Panc1 (cell line): ENCODE results near the gene KLK8. TPM values are rescaled to one million over a fixed set of nuclear protein-coding genes. Genes with fewer than 3 reads are reported as not detected.

ENCODE experiments used
- ATAC-seq: fragments of 200-7000 bp; cut with Tn5 transposase; 2 replicates; pipeline ENCODE4 v1.9.1; 2020; ENCODE audit warnings: mild to moderate bottlenecking, moderate library complexity
- BruUV-seq: library from RNA; stranded (reverse); fragments of 400-500 nt; replicated peaks from 2 replicates; lab custom pipeline; 2021; lab: Mats Ljungman, UMichigan
- CTCF ChIA-PET: fragments of 300-600 bp; sonication (Branson Sonifier 250); formaldehyde crosslinking; loops from one replicate; lab custom pipeline; 2022; ENCODE audit warnings: antibody characterized with exemption; lab: Charles Lee
- POLR2A ChIA-PET: fragments of 300-600 bp; sonication (Branson Sonifier 250); formaldehyde crosslinking; loops from one replicate; lab custom pipeline; 2022; ENCODE audit warnings: antibody characterized with exemption; lab: Charles Lee
- DNase-seq: peaks from one replicate; pipeline ENCODE4 v3.0.0-alpha.2; 2010; ENCODE audit warnings: low read depth, low spot score
- H3K27ac ChIP-seq: 2 replicates; pipeline ENCODE4 v1.5.1; 2011; ENCODE audit warnings: mild to moderate bottlenecking, low read length, inconsistent platforms
- H3K27me3 ChIP-seq: fragments of 200-500 bp; sonication (Bioruptor generic); 2 replicates; pipeline ENCODE4 v1.6.0; 2014; ENCODE audit warnings: low read length, inconsistent platforms; ENCODE audit not compliant: control insufficient read depth, insufficient read depth
- H3K36me3 ChIP-seq: fragments of 200-500 bp; sonication (Bioruptor generic); 2 replicates; pipeline ENCODE4 v1.5.1; 2014; ENCODE audit warnings: inconsistent platforms, mild to moderate bottlenecking, low read length, moderate library complexity; ENCODE audit not compliant: control insufficient read depth, insufficient read depth
- H3K4me1 ChIP-seq: 2 replicates; pipeline ENCODE4 v1.5.1; 2011; ENCODE audit warnings: inconsistent platforms, mild to moderate bottlenecking, low read length, moderate library complexity; ENCODE audit not compliant: control insufficient read depth, insufficient read depth
- H3K4me3 ChIP-seq, 2 experiments: 2 replicates each; pipeline ENCODE4 v1.5.1; 2011 to 2012; ENCODE audit warnings: low read depth in 2 of 2, low read length in 2 of 2, mild to moderate bottlenecking in 2 of 2, inconsistent platforms in 1 of 2, moderate library complexity in 1 of 2
- H3K9me3 ChIP-seq: fragments of 200-500 bp; sonication (Bioruptor generic); 2 replicates; pipeline ENCODE4 v1.5.1; 2014; ENCODE audit warnings: low read depth, mild to moderate bottlenecking, inconsistent platforms, low read length, moderate library complexity; ENCODE audit not compliant: control insufficient read depth, insufficient read depth
- POLR2AphosphoS5 ChIP-seq: IDR thresholded peaks from 2 replicates; pipeline ENCODE4 v1.6.1; 2012; ENCODE audit warnings: mild to moderate bottlenecking, low read depth, low read length, moderate library complexity
- SIN3A ChIP-seq: IDR thresholded peaks from 2 replicates; pipeline ENCODE4 v1.6.1; 2012; ENCODE audit warnings: low read depth, mild to moderate bottlenecking, low read length, moderate library complexity, borderline replicate concordance; ENCODE audit not compliant: insufficient read depth
- TCF7L2 ChIP-seq: IDR thresholded peaks from 2 replicates; pipeline ENCODE4 v1.6.1; 2011; ENCODE audit warnings: mild to moderate bottlenecking, low read depth, low read length, inconsistent platforms
- in situ Hi-C: cut with HindIII; loops from 2 replicates; pipeline ENCODE4 v1.10.0; 2016; ENCODE audit warnings: low sequenced_read_pairs, low pct_unique_long_range_greater_than_20kb
- intact Hi-C: fragments of 100-400 bp; cut with micrococcal nuclease; formaldehyde crosslinking; loops from one replicate; pipeline ENCODE4 v1.10.0; 2022; ENCODE audit not compliant: unreplicated experiment
- total RNA-seq: library from RNA; stranded (reverse); gene quantifications from one replicate; pipeline ENCODE4 v1.2.1, GENCODE V29; 2021; ENCODE audit not compliant: unreplicated experiment
- TF ChIP-seq, protein P1 (sequence below): fragments of 450-650 bp; IDR thresholded peaks from 2 replicates; pipeline ENCODE4 v1.5.1; 2017; ENCODE audit warnings: mild to moderate bottlenecking
- TF ChIP-seq, protein P2 (sequence below), 2 experiments: IDR thresholded peaks; 2 replicates each; pipeline ENCODE4 v1.6.1; 2011 to 2012; ENCODE audit warnings: low read depth in 2 of 2, control low read depth in 1 of 2, low read length in 1 of 2, mild to moderate bottlenecking in 1 of 2, moderate library complexity in 1 of 2; ENCODE audit not compliant: insufficient read depth in 1 of 2

The KLK8 gene
- total RNA-seq, 1 experiment from 2014 or later, result not detected

DNA sequence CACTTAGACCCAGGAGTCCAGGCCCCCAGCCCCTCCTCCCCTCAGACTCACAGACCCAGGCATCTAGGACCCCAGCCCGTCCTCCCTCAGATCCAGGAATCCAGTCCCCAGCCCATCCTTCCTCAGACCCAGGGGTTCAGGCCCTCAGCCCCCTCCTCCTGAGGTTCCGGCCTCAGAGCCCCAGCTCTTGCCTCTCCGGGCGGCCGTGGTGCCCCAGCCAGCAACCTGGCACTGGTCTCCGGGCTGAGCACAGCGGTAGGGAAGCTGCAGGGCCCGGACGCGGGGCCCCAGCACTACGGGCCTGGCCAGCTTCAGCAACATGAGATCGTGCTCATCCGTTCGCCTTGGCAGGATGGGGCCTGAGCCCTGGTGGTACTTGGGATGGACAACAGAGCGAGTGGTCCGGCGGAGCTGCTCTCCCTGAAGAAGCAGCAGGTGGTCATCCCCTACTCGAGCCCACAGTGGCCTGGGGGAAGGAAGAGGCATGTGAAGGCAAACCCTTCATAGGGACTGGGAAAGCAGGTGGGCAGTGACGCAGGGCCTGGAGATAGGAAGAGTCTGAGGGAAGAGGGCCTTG, 14.4 kb upstream of the KLK8 start:
- TF ChIP-seq POLR2AphosphoS5, result no peak
- TF ChIP-seq, protein P1, sequence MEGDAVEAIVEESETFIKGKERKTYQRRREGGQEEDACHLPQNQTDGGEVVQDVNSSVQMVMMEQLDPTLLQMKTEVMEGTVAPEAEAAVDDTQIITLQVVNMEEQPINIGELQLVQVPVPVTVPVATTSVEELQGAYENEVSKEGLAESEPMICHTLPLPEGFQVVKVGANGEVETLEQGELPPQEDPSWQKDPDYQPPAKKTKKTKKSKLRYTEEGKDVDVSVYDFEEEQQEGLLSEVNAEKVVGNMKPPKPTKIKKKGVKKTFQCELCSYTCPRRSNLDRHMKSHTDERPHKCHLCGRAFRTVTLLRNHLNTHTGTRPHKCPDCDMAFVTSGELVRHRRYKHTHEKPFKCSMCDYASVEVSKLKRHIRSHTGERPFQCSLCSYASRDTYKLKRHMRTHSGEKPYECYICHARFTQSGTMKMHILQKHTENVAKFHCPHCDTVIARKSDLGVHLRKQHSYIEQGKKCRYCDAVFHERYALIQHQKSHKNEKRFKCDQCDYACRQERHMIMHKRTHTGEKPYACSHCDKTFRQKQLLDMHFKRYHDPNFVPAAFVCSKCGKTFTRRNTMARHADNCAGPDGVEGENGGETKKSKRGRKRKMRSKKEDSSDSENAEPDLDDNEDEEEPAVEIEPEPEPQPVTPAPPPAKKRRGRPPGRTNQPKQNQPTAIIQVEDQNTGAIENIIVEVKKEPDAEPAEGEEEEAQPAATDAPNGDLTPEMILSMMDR, result no peak
- TF ChIP-seq TCF7L2, result no peak
- TF ChIP-seq SIN3A, result no peak
- TF ChIP-seq, protein P2, sequence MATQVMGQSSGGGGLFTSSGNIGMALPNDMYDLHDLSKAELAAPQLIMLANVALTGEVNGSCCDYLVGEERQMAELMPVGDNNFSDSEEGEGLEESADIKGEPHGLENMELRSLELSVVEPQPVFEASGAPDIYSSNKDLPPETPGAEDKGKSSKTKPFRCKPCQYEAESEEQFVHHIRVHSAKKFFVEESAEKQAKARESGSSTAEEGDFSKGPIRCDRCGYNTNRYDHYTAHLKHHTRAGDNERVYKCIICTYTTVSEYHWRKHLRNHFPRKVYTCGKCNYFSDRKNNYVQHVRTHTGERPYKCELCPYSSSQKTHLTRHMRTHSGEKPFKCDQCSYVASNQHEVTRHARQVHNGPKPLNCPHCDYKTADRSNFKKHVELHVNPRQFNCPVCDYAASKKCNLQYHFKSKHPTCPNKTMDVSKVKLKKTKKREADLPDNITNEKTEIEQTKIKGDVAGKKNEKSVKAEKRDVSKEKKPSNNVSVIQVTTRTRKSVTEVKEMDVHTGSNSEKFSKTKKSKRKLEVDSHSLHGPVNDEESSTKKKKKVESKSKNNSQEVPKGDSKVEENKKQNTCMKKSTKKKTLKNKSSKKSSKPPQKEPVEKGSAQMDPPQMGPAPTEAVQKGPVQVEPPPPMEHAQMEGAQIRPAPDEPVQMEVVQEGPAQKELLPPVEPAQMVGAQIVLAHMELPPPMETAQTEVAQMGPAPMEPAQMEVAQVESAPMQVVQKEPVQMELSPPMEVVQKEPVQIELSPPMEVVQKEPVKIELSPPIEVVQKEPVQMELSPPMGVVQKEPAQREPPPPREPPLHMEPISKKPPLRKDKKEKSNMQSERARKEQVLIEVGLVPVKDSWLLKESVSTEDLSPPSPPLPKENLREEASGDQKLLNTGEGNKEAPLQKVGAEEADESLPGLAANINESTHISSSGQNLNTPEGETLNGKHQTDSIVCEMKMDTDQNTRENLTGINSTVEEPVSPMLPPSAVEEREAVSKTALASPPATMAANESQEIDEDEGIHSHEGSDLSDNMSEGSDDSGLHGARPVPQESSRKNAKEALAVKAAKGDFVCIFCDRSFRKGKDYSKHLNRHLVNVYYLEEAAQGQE (IDR thresholded peaks at IDR 0.05; ENCODE audit: insufficient read depth in 1 of 2, low read depth in 2 of 2, low read length in 1 of 2), result no peak
- no peak for ATAC-seq

DNA sequence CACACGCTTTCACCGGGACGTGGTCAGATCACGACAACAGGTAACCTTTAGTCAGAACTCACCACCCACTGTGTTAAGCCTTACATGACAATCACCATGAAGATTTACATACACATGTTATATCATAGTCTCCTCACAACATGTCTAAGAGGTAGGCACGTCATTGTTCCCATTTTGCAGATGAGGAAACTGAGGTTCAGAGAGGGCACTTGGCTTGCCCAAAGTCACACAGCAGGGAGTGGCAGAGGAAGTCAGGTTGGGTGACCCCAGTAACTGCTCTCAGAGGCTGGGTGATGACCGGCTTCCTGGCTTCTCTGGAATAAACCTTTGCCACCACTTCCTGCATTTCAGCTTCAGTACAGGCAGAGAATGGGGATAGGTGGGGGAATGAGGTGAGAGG, 12.8 kb upstream of the KLK8 start:
- H3K4me3 ChIP-seq, result no peak overlapping the region
- no peak for ATAC-seq
- ChIA-PET CTCF (no interaction called here), POLR2A (no interaction called here)
- in situ Hi-C loops, result no loop called here
- intact Hi-C loops, result loop anchor here (2.0 kb wide), 1 partner anchor 83 kb away; no protein-coding TSS in a partner anchor
- no peak overlapping the region for H3K27ac ChIP-seq
- BruUV-seq, result no TSS peak
- DNase-seq, result no peak
- peaks cover 2% of the 10 kb centered on the region; the same call in 1 of the 2 replicates for H3K27me3 ChIP-seq
- no peaks in the 10 kb centered on the region for H3K4me1 ChIP-seq
- H3K9me3 ChIP-seq, result no peaks in the 10 kb centered on the region
- TF ChIP-seq, protein P2 (IDR thresholded peaks at IDR 0.05; ENCODE audit: insufficient read depth in 1 of 2, low read depth in 2 of 2, low read length in 1 of 2), result no peak
- TF ChIP-seq TCF7L2 (no peak), POLR2AphosphoS5 (no peak), SIN3A (no peak)
- TF ChIP-seq, protein P1, result no peak
- no peaks in the 10 kb centered on the region; the same call in 1 of the 2 replicates for H3K36me3 ChIP-seq

More for the DNA sequence above, 14.4 kb upstream of the KLK8 start:
- BruUV-seq, result no TSS peak
- Histone ChIP-seq H3K36me3 (no peaks in the 10 kb centered on the region; the same call in 1 of the 2 replicates), H3K9me3 (no peaks in the 10 kb centered on the region), H3K4me1 (no peaks in the 10 kb centered on the region; the same call in 1 of the 2 replicates), H3K4me3 (no peak overlapping the region), H3K27me3 (peaks cover 2% of the 10 kb centered on the region; the same call in 1 of the 2 replicates), H3K27ac (no peak overlapping the region)
- in situ Hi-C loops (no loop called here), intact Hi-C loops (loop anchor here (2.0 kb wide), 1 partner anchor 85 kb away; no protein-coding TSS in a partner anchor)
- no peak for DNase-seq
- POLR2A ChIA-PET, result interaction anchor here (0.6 kb wide), 1 partner anchor 120 kb away, joined by 4 read pairs; no protein-coding TSS in a partner anchor
- CTCF ChIA-PET, result interaction anchor here (2.3 kb wide), 1 partner anchor 87 kb away, joined by 15 read pairs; no protein-coding TSS in a partner anchor
